ENCODE results near the gene TIE1. TPM values are rescaled to one million over a fixed set of nuclear protein-coding genes. Genes with fewer than 3 reads are reported as not detected.

The TIE1 gene
- polyA plus RNA-seq, 3 donors: 0.16 TPM; not detected in 2

- Histone ChIP-seq H3K4me3 (replicated peaks in 1 of 3; ENCODE audit: low read depth in 2 of 3, low read length in 3 of 3) (no peak overlapping the region), H3K9ac (ENCODE audit: insufficient read depth, low read length, poor library complexity, severe bottlenecking) (no peak overlapping the region), H3K27me3 (ENCODE audit: control insufficient read depth in 2 of 2, insufficient read depth in 2 of 2, low read length in 2 of 2) (no peaks in the 10 kb centered on the region), H3K4me2 (replicated peaks; ENCODE audit: extremely low read depth, low read length, poor library complexity, severe bottlenecking) (no peak overlapping the region), H3K4me1 (ENCODE audit: control insufficient read depth in 1 of 2, insufficient read depth in 2 of 2, low read length in 2 of 2) (peaks cover 0 to 2% of the 10 kb centered on the region in 2 donors), H3K9me3 (replicated peaks in 1 of 2; ENCODE audit: control insufficient read depth in 1 of 2, insufficient read depth in 1 of 2, low read length in 2 of 2) (no peaks in the 10 kb centered on the region), H3K36me3 (replicated peaks in 1 of 2; ENCODE audit: control insufficient read depth in 1 of 2, insufficient read depth in 2 of 2, low read length in 2 of 2) (no peaks in the 10 kb centered on the region), H3K79me2 (ENCODE audit: insufficient read depth, low read length) (no peaks in the 10 kb centered on the region), H2AFZ (ENCODE audit: insufficient read depth, low read depth, low read length, poor library complexity, severe bottlenecking) (no peak overlapping the region), H3K27ac (ENCODE audit: low read depth in 1 of 2, low read length in 2 of 2) (no peak overlapping the region), H4K20me1 (ENCODE audit: insufficient read depth, low read length) (no peaks in the 10 kb centered on the region)
- peaks cover 7% of the 10 kb centered on the region for H3K4me1 Mint-ChIP-seq
- H3K9me3 Mint-ChIP-seq: no peaks in the 10 kb centered on the region
- no peak for TF ChIP-seq CTCF (IDR thresholded peaks at IDR 0.05)
- intact Hi-C loops (cut with micrococcal nuclease): no loop called here
- 95% methylated on average over 15 of the region's 15 CpGs for WGBS (ENCODE audit: insufficient coverage)
- no peak overlapping the region for H3K4me3 Mint-ChIP-seq
- peaks cover 2 to 4% (median 2%) of the 10 kb centered on the region in 3 donors for H3K27me3 Mint-ChIP-seq (ENCODE audit: low read depth in 3 of 3)
- DNase-seq: no peak
- peak overlapping the region in 1 of 7 donors; percentile 44 for H3K27ac Mint-ChIP-seq
- no peaks in the 10 kb centered on the region for H3K36me3 Mint-ChIP-seq
These were observed 17.2 kb downstream of the TIE1 start for GRCh38 chr1:43317817-43318471.

GRCh38 chr1:43318831-43319230 is 18.0 kb downstream of the TIE1 start:
- peaks cover 0 to 2% of the 10 kb centered on the region in 2 donors for H3K4me1 ChIP-seq (ENCODE audit: control insufficient read depth in 1 of 2, insufficient read depth in 2 of 2, low read length in 2 of 2)
- H3K9me3 ChIP-seq (replicated peaks in 1 of 2; ENCODE audit: control insufficient read depth in 1 of 2, insufficient read depth in 1 of 2, low read length in 2 of 2): no peaks in the 10 kb centered on the region
- WGBS (ENCODE audit: insufficient coverage): 91% methylated on average over 3 of the region's 4 CpGs
- no peaks in the 10 kb centered on the region for H3K36me3 ChIP-seq (replicated peaks in 1 of 2; ENCODE audit: control insufficient read depth in 1 of 2, insufficient read depth in 2 of 2, low read length in 2 of 2)
- H3K79me2 ChIP-seq (ENCODE audit: insufficient read depth, low read length): no peaks in the 10 kb centered on the region
- TF ChIP-seq CTCF (IDR thresholded peaks at IDR 0.05): no peak
- Mint-ChIP-seq H3K27me3 (ENCODE audit: low read depth in 3 of 3) (peaks cover 0 to 4% (median 2%) of the 10 kb centered on the region in 3 donors), H3K9me3 (no peaks in the 10 kb centered on the region), H3K27ac (no peak overlapping the region), H3K36me3 (no peaks in the 10 kb centered on the region), H3K4me3 (no peak overlapping the region), H3K4me1 (peaks cover 7% of the 10 kb centered on the region)
- no peak for DNase-seq
- intact Hi-C loops (cut with micrococcal nuclease): no loop called here
- no peaks in the 10 kb centered on the region for H3K27me3 ChIP-seq (ENCODE audit: control insufficient read depth in 2 of 2, insufficient read depth in 2 of 2, low read length in 2 of 2)
- no peak overlapping the region for H3K9ac ChIP-seq (ENCODE audit: insufficient read depth, low read length, poor library complexity, severe bottlenecking)
- no peaks in the 10 kb centered on the region for H4K20me1 ChIP-seq (ENCODE audit: insufficient read depth, low read length)
- H3K4me2 ChIP-seq (replicated peaks; ENCODE audit: extremely low read depth, low read length, poor library complexity, severe bottlenecking): no peak overlapping the region
- no peak overlapping the region for H3K27ac ChIP-seq (ENCODE audit: low read depth in 1 of 2, low read length in 2 of 2)
- no peak overlapping the region for H2AFZ ChIP-seq (ENCODE audit: insufficient read depth, low read depth, low read length, poor library complexity, severe bottlenecking)
- no peak overlapping the region for H3K4me3 ChIP-seq (replicated peaks in 1 of 3; ENCODE audit: low read depth in 2 of 3, low read length in 3 of 3)

Data from CD14-positive monocyte (primary cell).